Loucy (cell line): ENCODE measurements around the gene TMEM119.

Source experiments
- H2AFZ ChIP-seq: fragments of 200-600 bp; sonication (generic); 2 replicates; pipeline ENCODE4 v1.6.0; 2016; ENCODE audit warnings: antibody characterized with exemption, mild to moderate bottlenecking, low read length, moderate library complexity
- H3F3A ChIP-seq: fragments of 200-600 bp; 2 replicates; pipeline ENCODE4 v1.6.0; 2016; ENCODE audit warnings: antibody characterized with exemption, low read depth, mild to moderate bottlenecking
- H3K27me3 ChIP-seq: fragments of 200-600 bp; sonication (generic); 2 replicates; pipeline ENCODE4 v1.6.1; 2014; ENCODE audit warnings: low read length, mild to moderate bottlenecking; ENCODE audit not compliant: insufficient read depth, poor library complexity, severe bottlenecking
- H3K36me3 ChIP-seq: fragments of 200-600 bp; sonication (generic); 2 replicates; pipeline ENCODE4 v1.6.1; 2016; ENCODE audit warnings: low read length; ENCODE audit not compliant: insufficient read depth
- H3K4me1 ChIP-seq: fragments of 200-600 bp; sonication (generic); 2 replicates; pipeline ENCODE4 v1.5.1; 2014; ENCODE audit warnings: low read length, mild to moderate bottlenecking; ENCODE audit not compliant: insufficient read depth, poor library complexity, severe bottlenecking
- H3K4me2 ChIP-seq: fragments of 200-600 bp; sonication (generic); 2 replicates; pipeline ENCODE4 v1.6.0; 2014; ENCODE audit warnings: antibody characterized with exemption, low read length, low read depth, mild to moderate bottlenecking; ENCODE audit not compliant: poor library complexity, severe bottlenecking
- H3K4me3 ChIP-seq: fragments of 200-600 bp; sonication (generic); 2 replicates; pipeline ENCODE4 v1.5.1; 2014; ENCODE audit warnings: low read length, mild to moderate bottlenecking, mixed read lengths; ENCODE audit not compliant: poor library complexity, severe bottlenecking
- H3K79me2 ChIP-seq: fragments of 200-600 bp; sonication (generic); 2 replicates; pipeline ENCODE4 v1.6.1; 2014; ENCODE audit warnings: low read length; ENCODE audit not compliant: insufficient read depth
- H3K9ac ChIP-seq: fragments of 200-600 bp; sonication (generic); 2 replicates; pipeline ENCODE4 v1.6.0; 2014; ENCODE audit warnings: mild to moderate bottlenecking, low read depth, low read length, moderate library complexity; ENCODE audit not compliant: poor library complexity, severe bottlenecking
- H3K9me2 ChIP-seq: fragments of 200-600 bp; sonication (generic); replicated peaks from 2 replicates; pipeline ENCODE4 v1.6.1; 2016; ENCODE audit warnings: low read depth, low read length, mixed read lengths
- H3K9me3 ChIP-seq: fragments of 200-600 bp; sonication (generic); 2 replicates; pipeline ENCODE4 v1.6.1; 2014; ENCODE audit warnings: mild to moderate bottlenecking, antibody characterized with exemption, low read length, low read depth; ENCODE audit not compliant: insufficient read depth
- H4K20me1 ChIP-seq: fragments of 200-600 bp; sonication (generic); 2 replicates; pipeline ENCODE4 v1.6.0; 2014; ENCODE audit warnings: antibody characterized with exemption, low read length, mild to moderate bottlenecking; ENCODE audit not compliant: insufficient read depth, poor library complexity, severe bottlenecking
- EZH2phosphoT487 ChIP-seq: fragments of 200-600 bp; IDR thresholded peaks from 2 replicates; pipeline ENCODE4 v1.6.1; 2018; ENCODE audit warnings: antibody characterized with exemption, mild to moderate bottlenecking, moderate library complexity, borderline replicate concordance
- TF ChIP-seq, protein P1 (sequence below): fragments of 200-600 bp; sonication (generic); conservative IDR thresholded peaks from 2 replicates; pipeline ENCODE4 v1.5.1; 2014; ENCODE audit warnings: mild to moderate bottlenecking, antibody characterized with exemption, low read length

The TMEM119 gene

DNA sequence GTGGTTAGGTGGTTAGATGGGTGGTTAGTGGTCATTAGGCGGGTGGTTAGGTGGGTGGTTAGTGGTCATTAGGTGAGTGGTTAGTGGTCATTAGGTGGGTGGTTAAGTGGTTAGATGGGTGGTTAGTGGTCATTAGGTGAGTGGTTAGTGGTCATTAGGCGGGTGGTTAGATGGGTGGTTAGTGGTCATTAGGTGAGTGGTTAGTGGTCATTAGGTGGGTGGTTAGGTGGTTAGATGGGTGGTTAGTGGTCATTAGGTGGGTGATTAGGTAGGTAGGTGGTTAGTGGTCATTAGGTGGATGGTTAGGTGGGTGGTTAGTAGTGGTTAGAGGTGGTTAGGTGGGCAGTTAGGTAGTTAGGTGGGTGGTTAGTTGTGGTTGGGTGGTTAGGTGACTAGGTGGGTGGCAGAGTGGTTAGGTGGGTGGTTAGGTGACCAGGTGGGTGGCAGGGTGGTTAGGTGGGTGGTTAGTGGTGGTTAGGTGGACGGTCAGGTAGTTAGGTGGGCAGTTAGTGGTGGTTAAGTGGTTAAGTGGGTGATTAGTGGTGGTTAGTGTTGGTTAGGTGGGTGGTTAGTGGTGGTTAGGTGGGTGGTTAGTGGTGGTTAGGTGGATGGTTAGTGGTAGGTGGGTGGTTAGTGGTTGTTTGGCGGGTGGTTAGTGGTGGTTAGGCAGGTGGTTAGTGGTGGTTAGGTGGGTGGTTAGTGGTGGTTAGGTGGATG is 8.0 kb upstream of the TMEM119 start:
- H3K9ac ChIP-seq = no peak overlapping the region
- TF ChIP-seq, protein P1, sequence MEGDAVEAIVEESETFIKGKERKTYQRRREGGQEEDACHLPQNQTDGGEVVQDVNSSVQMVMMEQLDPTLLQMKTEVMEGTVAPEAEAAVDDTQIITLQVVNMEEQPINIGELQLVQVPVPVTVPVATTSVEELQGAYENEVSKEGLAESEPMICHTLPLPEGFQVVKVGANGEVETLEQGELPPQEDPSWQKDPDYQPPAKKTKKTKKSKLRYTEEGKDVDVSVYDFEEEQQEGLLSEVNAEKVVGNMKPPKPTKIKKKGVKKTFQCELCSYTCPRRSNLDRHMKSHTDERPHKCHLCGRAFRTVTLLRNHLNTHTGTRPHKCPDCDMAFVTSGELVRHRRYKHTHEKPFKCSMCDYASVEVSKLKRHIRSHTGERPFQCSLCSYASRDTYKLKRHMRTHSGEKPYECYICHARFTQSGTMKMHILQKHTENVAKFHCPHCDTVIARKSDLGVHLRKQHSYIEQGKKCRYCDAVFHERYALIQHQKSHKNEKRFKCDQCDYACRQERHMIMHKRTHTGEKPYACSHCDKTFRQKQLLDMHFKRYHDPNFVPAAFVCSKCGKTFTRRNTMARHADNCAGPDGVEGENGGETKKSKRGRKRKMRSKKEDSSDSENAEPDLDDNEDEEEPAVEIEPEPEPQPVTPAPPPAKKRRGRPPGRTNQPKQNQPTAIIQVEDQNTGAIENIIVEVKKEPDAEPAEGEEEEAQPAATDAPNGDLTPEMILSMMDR = no peak
- no peak for TF ChIP-seq EZH2phosphoT487
- no peaks in the 10 kb centered on the region for H4K20me1 ChIP-seq
- no peaks in the 10 kb centered on the region for H3K27me3 ChIP-seq
- no peak overlapping the region for H2AFZ ChIP-seq
- H3K9me3 ChIP-seq = no peaks in the 10 kb centered on the region
- no peaks in the 10 kb centered on the region for H3K4me1 ChIP-seq
- no peaks in the 10 kb centered on the region for H3K79me2 ChIP-seq
- H3K9me2 ChIP-seq = no peaks in the 10 kb centered on the region
- H3K36me3 ChIP-seq = no peaks in the 10 kb centered on the region
- no peak overlapping the region for H3K4me3 ChIP-seq
- H3F3A ChIP-seq = no peaks in the 10 kb centered on the region
- no peak overlapping the region for H3K4me2 ChIP-seq

DNA sequence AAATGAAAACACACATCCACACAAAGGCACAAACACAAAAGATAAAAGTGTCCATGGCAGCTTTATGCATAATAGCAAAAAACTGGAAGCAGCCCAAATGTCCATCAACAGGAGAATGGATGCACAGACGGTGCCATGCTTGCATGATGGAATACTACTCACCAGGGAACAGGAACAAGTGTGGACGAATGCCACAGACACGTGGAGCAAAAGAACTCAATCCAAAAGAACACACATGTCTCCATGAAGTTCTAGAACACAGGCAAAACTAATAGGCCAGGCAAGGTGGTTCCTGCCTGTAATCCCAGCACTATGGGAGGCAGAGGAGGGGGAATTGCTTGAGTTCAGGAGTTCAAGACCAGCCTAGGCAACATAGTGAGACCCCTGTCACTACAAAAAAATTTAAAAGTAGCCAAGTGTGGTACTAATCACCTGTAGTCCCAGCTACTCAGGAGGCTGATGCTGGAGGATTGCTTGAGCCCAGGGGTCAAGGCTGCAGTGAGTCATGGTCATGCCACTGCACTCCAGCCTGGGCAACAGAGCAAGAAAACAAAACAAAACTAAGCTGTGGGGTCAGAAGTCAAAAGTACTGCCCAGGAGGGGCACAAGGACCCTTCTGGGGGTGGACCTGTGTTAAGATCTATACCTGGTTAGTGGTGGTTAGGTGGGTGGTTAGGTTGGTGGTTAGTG is 7.3 kb upstream of the TMEM119 start:
- Histone ChIP-seq H3K9me2 (no peaks in the 10 kb centered on the region), H3K9me3 (no peaks in the 10 kb centered on the region), H3K4me2 (no peak overlapping the region), H3K9ac (no peak overlapping the region), H3K4me3 (no peak overlapping the region), H3K79me2 (no peaks in the 10 kb centered on the region), H3K36me3 (no peaks in the 10 kb centered on the region), H3K4me1 (no peaks in the 10 kb centered on the region), H4K20me1 (no peaks in the 10 kb centered on the region), H2AFZ (no peak overlapping the region), H3K27me3 (no peaks in the 10 kb centered on the region), H3F3A (no peaks in the 10 kb centered on the region)
- TF ChIP-seq, protein P1 = no peak
- no peak for TF ChIP-seq EZH2phosphoT487

DNA sequence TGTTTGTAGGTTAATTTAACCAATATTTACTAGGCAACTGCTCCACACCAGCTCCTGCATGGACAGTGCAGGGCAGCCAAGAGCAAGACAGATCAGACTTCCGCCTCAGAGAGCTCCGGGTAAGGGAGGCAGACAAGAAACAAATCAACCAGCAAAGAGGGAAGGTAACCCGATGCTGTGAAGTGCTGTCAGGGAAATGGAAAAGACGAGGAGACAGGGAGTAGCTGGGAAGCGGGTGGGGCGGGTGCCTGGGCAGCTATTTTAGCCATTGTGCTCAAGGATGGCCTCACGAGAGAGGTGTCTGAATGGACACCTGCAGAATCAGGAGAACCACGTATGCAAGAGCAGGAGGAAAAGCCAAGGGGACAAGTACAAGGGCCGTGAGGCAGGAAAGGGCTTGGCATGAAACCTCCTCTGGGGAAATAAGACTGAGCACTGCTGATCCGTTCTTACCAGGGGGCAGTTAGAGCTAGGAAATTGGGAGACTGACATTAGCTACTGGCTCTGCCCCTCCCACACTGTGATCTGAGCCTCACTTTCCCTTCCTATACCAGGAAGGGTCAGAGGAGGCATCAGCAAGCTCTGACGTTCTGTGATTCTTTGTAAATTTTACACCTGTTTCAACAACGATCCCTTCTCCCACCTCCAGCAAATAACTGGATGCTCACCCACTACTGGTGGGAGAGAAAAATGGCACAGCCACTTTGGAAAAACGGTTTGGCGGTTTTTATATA is 6.5 kb upstream of the TMEM119 start:
- Histone ChIP-seq H3F3A (no peaks in the 10 kb centered on the region), H3K9me2 (no peaks in the 10 kb centered on the region), H3K36me3 (no peaks in the 10 kb centered on the region), H3K4me1 (no peaks in the 10 kb centered on the region), H3K4me2 (no peak overlapping the region), H3K4me3 (no peak overlapping the region), H3K9me3 (no peaks in the 10 kb centered on the region), H3K9ac (no peak overlapping the region), H4K20me1 (no peaks in the 10 kb centered on the region), H3K79me2 (no peaks in the 10 kb centered on the region), H2AFZ (no peak overlapping the region), H3K27me3 (no peaks in the 10 kb centered on the region)
- no peak for TF ChIP-seq EZH2phosphoT487
